Left renal cortex interstitium (tissue), 4 donors: Measurements from ENCODE around the gene TAS1R2. TPM values are rescaled to one million over a fixed set of nuclear protein-coding genes. Genes with fewer than 3 reads are reported as not detected.

Experiments
- DNase-seq, 4 donors: peaks; one replicate each; pipeline ENCODE4 v3.0.0-alpha.2; 2013; ENCODE audit warnings: low read depth in 4 of 4, low spot score in 2 of 4, missing footprints in 1 of 4
- polyA plus RNA-seq, 4 donors: library from polyadenylated mRNA; unstranded; fragments of 120-200 nt; gene quantifications; one replicate each; pipeline ENCODE4 v1.2.1, GENCODE V29; 2013; ENCODE audit not compliant: insufficient read length in 4 of 4

The TAS1R2 gene
- polyA plus RNA-seq, 4 donors = not detected

DNA sequence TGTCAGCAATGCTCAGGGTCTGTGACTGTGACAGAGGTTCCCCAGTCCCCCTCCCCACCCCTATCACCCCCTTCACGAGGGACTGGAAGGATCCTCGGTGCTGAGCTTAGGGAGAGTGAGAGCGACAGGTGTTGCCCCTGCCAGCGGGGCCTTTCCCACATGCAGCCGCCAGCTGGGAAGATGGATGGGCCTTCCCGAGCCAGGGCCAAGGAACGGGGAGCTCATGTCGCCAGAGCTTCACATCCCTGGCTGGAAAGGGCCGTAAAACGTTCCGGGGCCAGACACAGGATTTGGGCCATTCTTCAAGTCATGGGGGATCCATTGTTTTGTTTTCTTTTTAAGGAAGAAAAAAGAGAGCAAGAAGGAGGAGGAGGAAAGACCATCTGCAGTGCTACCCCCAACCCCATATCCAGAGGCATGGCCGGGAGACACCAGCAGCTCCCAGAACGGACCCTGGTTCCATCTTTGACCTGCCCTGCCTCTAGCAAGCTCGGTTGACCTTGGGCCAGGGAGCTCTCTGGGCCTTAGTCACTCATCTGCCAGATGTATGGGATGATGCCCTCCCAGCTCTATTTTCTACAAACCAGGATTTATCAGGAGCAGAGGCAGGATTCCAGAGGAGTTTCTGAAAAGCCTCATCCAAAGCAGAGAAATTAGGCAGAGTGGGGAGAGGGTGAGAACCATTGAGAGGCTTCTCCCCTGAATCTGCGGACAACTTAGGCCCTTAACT lies 54.1 kb downstream of the TAS1R2 start:
- no peak for DNase-seq

DNA sequence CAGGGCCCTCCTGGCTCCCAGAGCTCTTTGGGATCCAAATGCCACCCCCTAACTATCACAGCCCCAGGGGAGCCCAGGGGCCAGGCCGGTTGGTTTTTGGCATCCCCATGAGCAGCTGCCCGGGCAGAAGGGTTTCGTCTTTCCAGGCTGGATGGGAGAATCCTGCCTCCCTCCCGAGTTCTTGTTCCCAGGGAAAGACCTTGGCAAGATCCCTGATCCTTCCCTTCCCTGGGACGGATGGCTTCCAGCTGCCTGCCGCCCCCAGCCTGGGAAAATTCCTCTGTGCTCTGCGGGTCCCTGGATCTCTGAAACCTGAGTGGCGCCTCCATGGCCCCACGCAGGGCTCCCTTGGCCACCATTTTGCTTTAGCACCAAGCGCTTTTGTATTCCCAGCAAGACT lies 55.6 kb downstream of the TAS1R2 start:
- no peak for DNase-seq

- DNase-seq = no peak
Measured at GRCh38 chr1:18803151-18803791, 56.2 kb downstream of the TAS1R2 start.

GRCh38 chr1:18802231-18802630 lies 57.2 kb downstream of the TAS1R2 start:
- DNase-seq = no peak

DNA sequence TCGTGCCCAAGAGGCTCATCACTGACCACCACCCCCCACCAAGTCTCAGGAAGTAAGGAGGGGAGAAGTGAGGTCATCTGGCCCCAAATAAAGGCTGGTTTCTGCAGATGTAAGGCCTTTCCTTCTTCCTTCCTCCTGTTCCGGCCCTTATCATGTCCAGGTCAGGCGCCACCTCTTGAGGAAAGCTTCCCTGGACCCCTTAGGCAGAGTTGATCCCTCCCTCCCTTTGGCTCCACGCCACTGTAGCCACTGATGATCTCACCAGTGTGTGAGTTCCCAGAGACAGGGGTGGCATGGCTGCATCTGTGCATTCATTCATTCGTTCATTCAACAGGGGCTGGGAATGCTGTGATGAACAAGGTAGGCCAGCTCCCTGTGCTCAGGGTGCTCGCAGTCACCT lies 59.2 kb downstream of the TAS1R2 start:
- no peak for DNase-seq

DNA sequence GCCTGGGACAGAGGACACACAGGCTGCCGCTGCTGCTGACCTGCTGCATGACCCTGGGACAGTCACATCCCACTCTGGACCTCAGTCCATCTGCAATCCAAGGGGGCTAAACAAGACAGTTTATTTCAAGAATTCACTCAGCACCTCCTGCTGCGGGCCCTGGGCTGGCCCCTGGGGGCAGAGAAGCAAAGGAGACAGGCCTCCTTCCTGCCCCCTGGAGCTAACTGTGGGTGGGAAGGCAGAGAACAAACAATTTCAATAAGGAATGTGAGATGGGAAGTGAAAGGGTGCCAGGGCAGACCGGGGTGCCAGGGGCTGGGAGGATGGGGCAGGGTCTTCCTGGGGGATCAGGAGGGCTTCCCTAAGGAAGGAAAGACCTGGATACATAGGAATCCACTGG lies 60.0 kb downstream of the TAS1R2 start:
- DNase-seq = no peak

DNA sequence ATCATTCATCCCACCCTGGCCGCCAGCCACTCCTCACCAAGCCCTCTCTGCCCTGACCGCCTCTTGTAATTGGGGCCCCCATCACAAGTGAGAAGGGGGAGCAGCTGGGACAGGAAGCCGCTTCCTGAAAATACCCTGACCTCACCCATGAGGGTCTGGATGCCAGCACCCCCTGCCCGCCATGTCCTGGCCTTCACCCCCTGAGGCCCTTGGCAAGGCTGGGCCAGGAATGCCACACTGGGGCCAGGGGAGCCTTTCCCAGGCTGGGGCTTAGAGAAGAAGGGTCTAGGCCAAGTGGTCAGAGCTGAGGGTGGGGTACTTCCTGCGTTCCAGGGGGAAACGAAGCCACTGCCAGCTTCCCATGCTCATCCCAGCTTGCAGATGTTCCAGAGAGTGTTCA lies 60.5 kb downstream of the TAS1R2 start:
- DNase-seq = no peak

- no peak for DNase-seq
Measured at GRCh38 chr1:18798533-18798932, 60.9 kb downstream of the TAS1R2 start.

DNA sequence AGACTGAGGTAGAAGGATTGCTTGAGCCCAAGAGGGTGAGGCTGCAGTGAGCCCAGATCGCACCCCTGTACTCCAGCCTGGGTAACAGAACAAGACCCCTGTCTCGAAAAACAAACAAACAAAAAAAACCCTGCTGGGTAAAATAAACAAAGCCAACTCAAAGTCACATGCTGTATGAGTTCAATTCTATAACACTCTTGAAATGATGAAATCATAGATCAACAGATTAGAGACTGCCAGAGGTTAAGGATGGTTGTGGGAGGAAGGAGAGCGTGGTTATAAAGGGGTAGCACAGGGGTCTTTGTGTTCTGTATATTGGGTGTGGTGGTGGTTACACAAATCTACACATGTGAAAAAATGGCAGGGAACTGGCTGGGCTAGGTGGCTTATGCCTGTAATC lies 62.5 kb downstream of the TAS1R2 start:
- no peak for DNase-seq

- no peak for DNase-seq
Measured at GRCh38 chr1:18795002-18795689, 64.3 kb downstream of the TAS1R2 start.

GRCh38 chr1:18794561-18794960 lies 64.9 kb downstream of the TAS1R2 start:
- DNase-seq = no peak

DNA sequence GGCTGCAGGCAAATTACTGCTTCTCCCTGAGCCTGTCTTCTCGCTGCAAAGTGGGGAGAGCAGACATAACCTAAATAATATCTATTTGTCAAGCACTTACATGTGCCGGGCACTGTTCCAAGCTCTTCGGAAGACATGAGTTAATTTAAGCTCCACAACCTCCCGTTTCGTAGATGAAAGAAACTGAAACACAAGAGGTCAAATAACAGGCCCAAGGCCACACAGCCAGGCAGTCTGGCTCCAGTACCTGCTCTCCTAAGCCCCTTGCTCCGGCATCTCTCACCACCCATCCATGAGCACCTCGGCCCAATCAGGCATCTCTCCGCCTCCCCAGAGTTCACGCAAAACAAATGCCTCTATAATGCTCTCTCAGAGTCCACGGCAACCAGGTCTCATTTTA lies 65.4 kb downstream of the TAS1R2 start:
- DNase-seq = no peak

GRCh38 chr1:18793164-18793563 lies 66.3 kb downstream of the TAS1R2 start:
- no peak for DNase-seq

DNA sequence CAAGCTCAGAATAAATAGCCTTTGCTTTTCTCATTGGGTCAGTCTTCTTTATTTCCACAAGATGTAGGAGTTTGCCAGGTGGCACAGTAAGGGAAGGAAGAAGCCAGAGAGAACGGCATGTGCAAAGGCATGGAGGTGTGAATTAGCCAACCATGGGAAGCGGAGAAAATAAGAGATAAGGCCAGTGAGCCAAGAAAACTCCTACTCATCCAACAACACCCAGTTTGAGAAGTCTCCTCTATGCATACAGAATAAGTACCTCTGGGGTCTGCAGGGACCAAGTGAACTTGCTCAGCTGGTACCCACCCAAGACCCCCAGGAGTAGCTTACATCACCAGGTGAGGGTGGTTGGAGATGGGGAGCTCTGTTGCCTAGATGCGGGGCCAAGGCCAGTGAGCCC lies 66.7 kb downstream of the TAS1R2 start:
- no peak for DNase-seq

Other genes with a start within 250 kb of the TAS1R2 start
- gene PAX7, start 228.8 kb downstream of the TAS1R2 start, polyA plus RNA-seq = under 1 TPM in 1 of 4 donors, not detected in 3; 0.02 TPM
- 10 to 100 TPM; 70.5 to 96.3 (median 73.5) TPM for gene ALDH4A1, start 42.9 kb upstream of the TAS1R2 start, polyA plus RNA-seq
- gene IFFO2, start 97.0 kb upstream of the TAS1R2 start, polyA plus RNA-seq = 10 to 100 TPM; 23.7 to 31.0 (median 26.7) TPM